Liver (tissue), 9 donors: Measurements from ENCODE around the gene RNGTT. TPM values are rescaled to one million over a fixed set of nuclear protein-coding genes. Genes with fewer than 3 reads are reported as not detected.

ENCODE experiments used
- DNase-seq: peaks from one replicate; pipeline ENCODE4 v3.0.0-alpha.2; 2017; ENCODE audit warnings: low spot score
- H3K27ac ChIP-seq, 2 donors: one replicate each; pipeline ENCODE4 v1.7.0; 2013; ENCODE audit warnings: inconsistent platforms in 2 of 2, low read length in 2 of 2, control low read depth in 1 of 2, low read depth in 1 of 2, mild to moderate bottlenecking in 1 of 2
- H3K27me3 ChIP-seq, 4 donors: one replicate each; pipeline versions ENCODE4 v1.6.1 to v1.7.0; 2013; ENCODE audit warnings: low read length in 3 of 4, inconsistent platforms in 1 of 4, mild to moderate bottlenecking in 1 of 4, moderate library complexity in 1 of 4; ENCODE audit not compliant: control insufficient read depth in 4 of 4, insufficient read depth in 4 of 4
- H3K36me3 ChIP-seq, 4 donors: one replicate each; pipeline versions ENCODE4 v1.6.1 to v1.7.0; 2013; ENCODE audit warnings: low read length in 3 of 4, mild to moderate bottlenecking in 3 of 4, low read depth in 1 of 4, moderate library complexity in 1 of 4; ENCODE audit not compliant: control insufficient read depth in 4 of 4, insufficient read depth in 3 of 4
- H3K4me1 ChIP-seq, 4 donors: one replicate each; pipeline versions ENCODE4 v1.6.1 to v1.7.0; 2013; ENCODE audit warnings: low read length in 3 of 4, mild to moderate bottlenecking in 3 of 4, moderate library complexity in 1 of 4; ENCODE audit not compliant: control insufficient read depth in 4 of 4, insufficient read depth in 4 of 4
- H3K4me3 ChIP-seq, 3 donors: one replicate each; pipeline versions ENCODE4 v1.6.1 to v1.7.0; 2013; ENCODE audit warnings: low read length in 3 of 3, control low read depth in 1 of 3, low read depth in 1 of 3, mild to moderate bottlenecking in 1 of 3
- H3K9ac ChIP-seq, 2 donors: one replicate each; pipeline ENCODE4 v1.7.0; 2013; ENCODE audit warnings: low read length in 2 of 2, mild to moderate bottlenecking in 2 of 2, moderate library complexity in 2 of 2, control low read depth in 1 of 2, low read depth in 1 of 2
- H3K9me3 ChIP-seq, 4 donors: one replicate each; pipeline versions ENCODE4 v1.6.1 to v1.7.0; 2013; ENCODE audit warnings: low read length in 3 of 4; ENCODE audit not compliant: control insufficient read depth in 4 of 4
- EGR1 ChIP-seq, 2 donors: IDR thresholded peaks; 2 replicates each; pipeline ENCODE4 v1.6.1; 2016 to 2018; ENCODE audit warnings: antibody characterized with exemption in 2 of 2, low read depth in 2 of 2
- FOXA1 ChIP-seq: IDR thresholded peaks from 2 replicates; pipeline ENCODE4 v1.6.1; 2016; ENCODE audit warnings: antibody characterized with exemption
- FOXA2 ChIP-seq: IDR thresholded peaks from 2 replicates; pipeline ENCODE4 v1.6.1; 2016; ENCODE audit warnings: antibody characterized with exemption
- GABPA ChIP-seq, 2 donors: IDR thresholded peaks in 1 of 2; conservative IDR thresholded peaks in 1 of 2; 2 replicates each; pipeline ENCODE4 v1.6.1; 2016; ENCODE audit warnings: antibody characterized with exemption in 2 of 2, mild to moderate bottlenecking in 1 of 2, moderate library complexity in 1 of 2
- HNF4A ChIP-seq, 2 donors: conservative IDR thresholded peaks; 2 replicates each; pipeline ENCODE4 v1.6.1; 2016; ENCODE audit warnings: antibody characterized with exemption in 2 of 2, mild to moderate bottlenecking in 2 of 2
- HNF4G ChIP-seq: IDR thresholded peaks from 2 replicates; pipeline ENCODE4 v1.6.1; 2016; ENCODE audit warnings: antibody characterized with exemption
- JUND ChIP-seq, 2 donors: IDR thresholded peaks; 2 replicates each; pipeline ENCODE4 v1.6.1; 2016; ENCODE audit warnings: antibody characterized with exemption in 2 of 2
- NR2F2 ChIP-seq: IDR thresholded peaks from 2 replicates; pipeline ENCODE4 v1.6.1; 2016; ENCODE audit warnings: antibody characterized with exemption
- RAD21 ChIP-seq, 2 donors: IDR thresholded peaks; 2 replicates each; pipeline ENCODE4 v1.6.1; 2016; ENCODE audit warnings: antibody characterized with exemption in 2 of 2, mild to moderate bottlenecking in 2 of 2
- REST ChIP-seq: IDR thresholded peaks from 2 replicates; pipeline ENCODE4 v1.6.1; 2016; ENCODE audit warnings: antibody characterized with exemption, mild to moderate bottlenecking
- RXRA ChIP-seq, 2 donors: IDR thresholded peaks; 2 replicates each; pipeline ENCODE4 v1.6.1; 2017 to 2018; ENCODE audit warnings: antibody characterized with exemption in 2 of 2, mild to moderate bottlenecking in 1 of 2
- SP1 ChIP-seq: IDR thresholded peaks from 2 replicates; pipeline ENCODE4 v1.6.1; 2018; ENCODE audit warnings: antibody characterized with exemption, mild to moderate bottlenecking
- TAF1 ChIP-seq: conservative IDR thresholded peaks from 2 replicates; pipeline ENCODE4 v1.6.1; 2016; ENCODE audit warnings: antibody characterized with exemption, mild to moderate bottlenecking
- YY1 ChIP-seq: IDR thresholded peaks from 2 replicates; pipeline ENCODE4 v1.6.1; 2016; ENCODE audit warnings: antibody characterized with exemption, mild to moderate bottlenecking
- WGBS: extraction: QIAGEN DNeasy Blood & Tissue Kit; methylation state at CpG from one replicate; pipeline ENCODE4 v1.1.7; 2013; 5-methylcytosine and 5-hydroxymethylcytosine counted together
- polyA plus RNA-seq, 2 donors: library from polyadenylated mRNA; stranded (reverse) in 1 of 2; unstranded in 1 of 2; fragments of 200-250 nt in 1 of 2; fragments of >200 nt in 1 of 2; fragmentation: Nextera tagmentation in 1 of 2; extraction: Ambion mirVana in 1 of 2; gene quantifications; one replicate each; pipeline versions ENCODE4 v1.2.1 to v1.2.3, GENCODE V29; 2013 to 2015
- total RNA-seq, 2 donors: library from RNA; depleted of rRNA; stranded (reverse); fragments of >200 nt; gene quantifications; one replicate each; pipeline ENCODE4 v1.2.3, GENCODE V29; 2014
- TF ChIP-seq, protein P1 (sequence below): IDR thresholded peaks from 2 replicates; pipeline ENCODE4 v1.6.1; 2016; ENCODE audit warnings: antibody characterized with exemption
- TF ChIP-seq, protein P2 (sequence below): fragments of 150-350 bp; IDR thresholded peaks from 2 replicates; pipeline ENCODE4 v1.5.1; 2017; ENCODE audit warnings: improper control_type of control experiment, low read depth, low read length; ENCODE audit not compliant: missing input control
- TF ChIP-seq, protein P3 (sequence below): IDR thresholded peaks from 2 replicates; pipeline ENCODE4 v1.6.1; 2016; ENCODE audit warnings: antibody characterized with exemption
- TF ChIP-seq, protein P4 (sequence below): IDR thresholded peaks from 2 replicates; pipeline ENCODE4 v1.6.1; 2016; ENCODE audit warnings: antibody characterized with exemption
- donor health status: healthy.
- donor health status: healthy.
- donor health status: healthy.
- donor health status: healthy.
- donor health status: healthy.

Gene RNGTT
- total and polyA plus RNA-seq, 4 donors = 4.1 to 20.8 (median 7.2) TPM

GRCh38 chr6:88702956-88703556 lies 260.4 kb downstream of the RNGTT start:
- Histone ChIP-seq H3K4me3 (no peak overlapping the region), H3K36me3 (no peaks in the 10 kb centered on the region), H3K4me1 (peaks cover 0 to 1% (median 0%) of the 10 kb centered on the region in 4 donors), H3K27ac (no peak overlapping the region), H3K9ac (no peak overlapping the region), H3K9me3 (no peaks in the 10 kb centered on the region), H3K27me3 (no peaks in the 10 kb centered on the region)
- DNase-seq = no peak
- WGBS = 91% methylated on average over 4 of the region's 4 CpGs
- TF ChIP-seq HNF4A (conservative IDR thresholded peaks at IDR 0.05) (no peak), FOXA1 (no peak), GABPA (IDR thresholded peaks at IDR 0.05 in 1 of 2, conservative IDR thresholded peaks at IDR 0.05 in 1 of 2) (no peak), FOXA2 (no peak), JUND (IDR thresholded peaks at IDR 0.05) (no peak), RAD21 (IDR thresholded peaks at IDR 0.05) (no peak), HNF4G (no peak), TAF1 (no peak), EGR1 (IDR thresholded peaks at IDR 0.05; ENCODE audit: low read depth in 2 of 2) (no peak), SP1 (no peak), REST (no peak), NR2F2 (no peak), YY1 (no peak), RXRA (IDR thresholded peaks at IDR 0.05) (no peak)
- TF ChIP-seq, protein P1, sequence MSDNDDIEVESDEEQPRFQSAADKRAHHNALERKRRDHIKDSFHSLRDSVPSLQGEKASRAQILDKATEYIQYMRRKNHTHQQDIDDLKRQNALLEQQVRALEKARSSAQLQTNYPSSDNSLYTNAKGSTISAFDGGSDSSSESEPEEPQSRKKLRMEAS = no peak
- TF ChIP-seq, protein P2, sequence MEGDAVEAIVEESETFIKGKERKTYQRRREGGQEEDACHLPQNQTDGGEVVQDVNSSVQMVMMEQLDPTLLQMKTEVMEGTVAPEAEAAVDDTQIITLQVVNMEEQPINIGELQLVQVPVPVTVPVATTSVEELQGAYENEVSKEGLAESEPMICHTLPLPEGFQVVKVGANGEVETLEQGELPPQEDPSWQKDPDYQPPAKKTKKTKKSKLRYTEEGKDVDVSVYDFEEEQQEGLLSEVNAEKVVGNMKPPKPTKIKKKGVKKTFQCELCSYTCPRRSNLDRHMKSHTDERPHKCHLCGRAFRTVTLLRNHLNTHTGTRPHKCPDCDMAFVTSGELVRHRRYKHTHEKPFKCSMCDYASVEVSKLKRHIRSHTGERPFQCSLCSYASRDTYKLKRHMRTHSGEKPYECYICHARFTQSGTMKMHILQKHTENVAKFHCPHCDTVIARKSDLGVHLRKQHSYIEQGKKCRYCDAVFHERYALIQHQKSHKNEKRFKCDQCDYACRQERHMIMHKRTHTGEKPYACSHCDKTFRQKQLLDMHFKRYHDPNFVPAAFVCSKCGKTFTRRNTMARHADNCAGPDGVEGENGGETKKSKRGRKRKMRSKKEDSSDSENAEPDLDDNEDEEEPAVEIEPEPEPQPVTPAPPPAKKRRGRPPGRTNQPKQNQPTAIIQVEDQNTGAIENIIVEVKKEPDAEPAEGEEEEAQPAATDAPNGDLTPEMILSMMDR = no peak
- TF ChIP-seq, protein P3, sequence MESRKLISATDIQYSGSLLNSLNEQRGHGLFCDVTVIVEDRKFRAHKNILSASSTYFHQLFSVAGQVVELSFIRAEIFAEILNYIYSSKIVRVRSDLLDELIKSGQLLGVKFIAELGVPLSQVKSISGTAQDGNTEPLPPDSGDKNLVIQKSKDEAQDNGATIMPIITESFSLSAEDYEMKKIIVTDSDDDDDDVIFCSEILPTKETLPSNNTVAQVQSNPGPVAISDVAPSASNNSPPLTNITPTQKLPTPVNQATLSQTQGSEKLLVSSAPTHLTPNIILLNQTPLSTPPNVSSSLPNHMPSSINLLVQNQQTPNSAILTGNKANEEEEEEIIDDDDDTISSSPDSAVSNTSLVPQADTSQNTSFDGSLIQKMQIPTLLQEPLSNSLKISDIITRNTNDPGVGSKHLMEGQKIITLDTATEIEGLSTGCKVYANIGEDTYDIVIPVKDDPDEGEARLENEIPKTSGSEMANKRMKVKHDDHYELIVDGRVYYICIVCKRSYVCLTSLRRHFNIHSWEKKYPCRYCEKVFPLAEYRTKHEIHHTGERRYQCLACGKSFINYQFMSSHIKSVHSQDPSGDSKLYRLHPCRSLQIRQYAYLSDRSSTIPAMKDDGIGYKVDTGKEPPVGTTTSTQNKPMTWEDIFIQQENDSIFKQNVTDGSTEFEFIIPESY = no peak
- TF ChIP-seq, protein P4, sequence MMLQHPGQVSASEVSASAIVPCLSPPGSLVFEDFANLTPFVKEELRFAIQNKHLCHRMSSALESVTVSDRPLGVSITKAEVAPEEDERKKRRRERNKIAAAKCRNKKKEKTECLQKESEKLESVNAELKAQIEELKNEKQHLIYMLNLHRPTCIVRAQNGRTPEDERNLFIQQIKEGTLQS = no peak
